AG04450 (cell line): Measurements from ENCODE around the gene CEP131. TPM values are rescaled to one million over a fixed set of nuclear protein-coding genes. Genes with fewer than 3 reads are reported as not detected.

ENCODE experiments used
- CTCF ChIA-PET: fragments of 300-600, 350-600 bp; formaldehyde crosslinking; extraction: SDS; loops from one replicate; lab custom pipeline; 2022; ENCODE audit warnings: antibody characterized with exemption, inconsistent platforms; lab: Charles Lee
- POLR2A ChIA-PET: fragments of 350-600 bp; formaldehyde crosslinking; extraction: SDS; loops from one replicate; lab custom pipeline; 2021; ENCODE audit warnings: antibody characterized with exemption, inconsistent platforms; lab: Yijun Ruan, JAX
- DNase-seq: peaks from one replicate; pipeline ENCODE4 v3.0.0-alpha.2; 2011; ENCODE audit warnings: low read depth, low spot score
- H3K27ac ChIP-seq: one replicate; pipeline ENCODE4 v1.5.1; 2012; ENCODE audit warnings: low read depth, low read length, control low read depth
- H3K27me3 ChIP-seq: one replicate; pipeline ENCODE4 v1.6.0; 2012; ENCODE audit warnings: low read length; ENCODE audit not compliant: control insufficient read depth, insufficient read depth
- H3K4me3 ChIP-seq: 2 replicates; pipeline ENCODE4 v1.5.1; 2011; ENCODE audit warnings: mild to moderate bottlenecking, low read depth, low read length, control low read depth
- H3K9me3 ChIP-seq: 2 replicates; pipeline ENCODE4 v1.5.1; 2012; ENCODE audit warnings: low read length; ENCODE audit not compliant: control insufficient read depth, insufficient read depth
- polyA plus RNA-seq: library from polyadenylated mRNA; depleted of rRNA; stranded (reverse); fragments of >200 nt; gene quantifications from 2 replicates; pipeline ENCODE4 v1.2.3, GENCODE V29; 2011
- TF ChIP-seq, protein P1 (sequence below): IDR thresholded peaks from 2 replicates; pipeline ENCODE4 v1.5.1; 2011; ENCODE audit warnings: low read depth, low read length, control low read depth, inconsistent platforms

CEP131 gene
- polyA plus RNA-seq, 1 experiment: 2.2 TPM

DNA sequence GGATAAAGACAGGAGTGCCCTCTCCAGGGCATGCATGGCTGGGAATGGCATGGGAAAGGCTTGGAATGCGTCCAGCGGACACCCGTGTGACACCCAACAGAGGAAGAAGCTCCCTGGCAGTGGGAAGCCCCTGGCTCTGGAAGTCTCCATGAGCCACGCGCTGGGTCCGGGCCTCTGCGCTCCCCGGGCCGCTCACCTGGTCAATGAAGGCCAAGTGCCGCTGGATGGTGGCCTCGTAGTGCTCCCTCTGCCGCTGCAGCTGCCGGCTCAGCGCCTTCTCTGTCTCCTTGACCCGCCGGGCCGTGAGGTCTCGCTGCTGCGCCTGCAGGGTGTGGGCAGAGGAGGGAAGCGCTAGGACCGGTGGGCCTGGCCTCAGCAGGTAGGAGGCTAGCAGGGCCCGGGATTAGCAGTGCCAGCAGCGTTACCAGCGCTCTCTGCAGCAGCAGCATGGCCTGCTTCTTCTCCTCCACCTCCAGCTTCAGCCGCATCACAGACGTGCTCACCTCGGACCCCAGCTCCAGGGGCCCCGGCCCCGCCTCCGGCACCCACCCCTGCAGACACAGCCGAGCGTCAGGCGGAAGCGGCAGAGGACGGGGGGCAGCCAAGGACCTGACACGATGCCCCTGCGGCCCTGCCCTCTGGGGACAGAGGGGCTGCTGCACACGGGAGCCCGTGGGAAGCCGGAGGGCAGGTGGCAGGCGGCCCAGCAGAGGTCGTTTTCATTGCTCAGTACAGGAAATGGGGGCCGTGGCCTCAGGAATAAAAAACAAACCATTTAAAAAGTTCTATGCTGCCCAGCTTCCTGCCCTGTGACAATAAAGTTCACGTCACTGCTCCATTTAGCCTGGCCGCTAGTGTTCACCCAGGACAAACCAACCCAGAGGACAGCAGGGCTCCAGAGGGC is 26.0 kb downstream of the CEP131 start:
- Histone ChIP-seq H3K27ac (no peak overlapping the region), H3K9me3 (no peaks in the 10 kb centered on the region; the same call in 1 of the 2 replicates), H3K27me3 (no peaks in the 10 kb centered on the region), H3K4me3 (no peak overlapping the region)
- POLR2A ChIA-PET: no interaction called here
- CTCF ChIA-PET: interaction anchor here (0.5 kb wide), 1 partner anchor 215 kb away, joined by 3 read pairs; no protein-coding TSS in a partner anchor
- DNase-seq: no peak
- TF ChIP-seq, protein P1, sequence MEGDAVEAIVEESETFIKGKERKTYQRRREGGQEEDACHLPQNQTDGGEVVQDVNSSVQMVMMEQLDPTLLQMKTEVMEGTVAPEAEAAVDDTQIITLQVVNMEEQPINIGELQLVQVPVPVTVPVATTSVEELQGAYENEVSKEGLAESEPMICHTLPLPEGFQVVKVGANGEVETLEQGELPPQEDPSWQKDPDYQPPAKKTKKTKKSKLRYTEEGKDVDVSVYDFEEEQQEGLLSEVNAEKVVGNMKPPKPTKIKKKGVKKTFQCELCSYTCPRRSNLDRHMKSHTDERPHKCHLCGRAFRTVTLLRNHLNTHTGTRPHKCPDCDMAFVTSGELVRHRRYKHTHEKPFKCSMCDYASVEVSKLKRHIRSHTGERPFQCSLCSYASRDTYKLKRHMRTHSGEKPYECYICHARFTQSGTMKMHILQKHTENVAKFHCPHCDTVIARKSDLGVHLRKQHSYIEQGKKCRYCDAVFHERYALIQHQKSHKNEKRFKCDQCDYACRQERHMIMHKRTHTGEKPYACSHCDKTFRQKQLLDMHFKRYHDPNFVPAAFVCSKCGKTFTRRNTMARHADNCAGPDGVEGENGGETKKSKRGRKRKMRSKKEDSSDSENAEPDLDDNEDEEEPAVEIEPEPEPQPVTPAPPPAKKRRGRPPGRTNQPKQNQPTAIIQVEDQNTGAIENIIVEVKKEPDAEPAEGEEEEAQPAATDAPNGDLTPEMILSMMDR: no peak

DNA sequence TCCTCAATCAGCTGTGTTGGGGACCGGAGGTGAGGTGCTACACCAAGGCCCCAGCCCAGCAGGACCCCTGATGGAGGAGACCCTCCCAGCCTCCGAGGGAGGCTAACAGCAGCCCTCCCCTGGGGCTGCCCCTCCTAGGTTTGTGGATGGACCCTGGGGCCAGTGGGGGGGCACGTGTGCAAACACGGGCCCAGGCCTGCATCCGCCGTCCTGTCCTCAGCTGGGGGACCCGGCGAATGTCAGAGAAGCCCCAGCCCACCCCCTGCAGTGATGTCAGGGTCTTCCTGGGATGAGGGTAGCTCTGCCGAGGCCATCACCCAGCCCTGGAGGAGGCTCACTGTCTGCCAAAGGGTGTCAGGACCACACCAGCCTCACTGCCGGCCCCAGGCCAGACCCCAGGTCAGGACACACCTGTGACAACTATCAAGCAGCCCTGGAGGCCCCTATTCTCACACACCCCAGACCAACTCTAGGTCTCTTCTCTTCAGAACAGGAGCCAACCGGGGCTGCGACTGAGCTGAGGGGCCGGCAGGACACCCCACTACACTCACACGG is 26.7 kb downstream of the CEP131 start:
- ChIA-PET CTCF (no interaction called here), POLR2A (no interaction called here)
- Histone ChIP-seq H3K4me3 (no peak overlapping the region), H3K27ac (no peak overlapping the region), H3K9me3 (no peaks in the 10 kb centered on the region; the same call in 1 of the 2 replicates), H3K27me3 (no peaks in the 10 kb centered on the region)
- TF ChIP-seq, protein P1: no peak
- DNase-seq: no peak

DNA sequence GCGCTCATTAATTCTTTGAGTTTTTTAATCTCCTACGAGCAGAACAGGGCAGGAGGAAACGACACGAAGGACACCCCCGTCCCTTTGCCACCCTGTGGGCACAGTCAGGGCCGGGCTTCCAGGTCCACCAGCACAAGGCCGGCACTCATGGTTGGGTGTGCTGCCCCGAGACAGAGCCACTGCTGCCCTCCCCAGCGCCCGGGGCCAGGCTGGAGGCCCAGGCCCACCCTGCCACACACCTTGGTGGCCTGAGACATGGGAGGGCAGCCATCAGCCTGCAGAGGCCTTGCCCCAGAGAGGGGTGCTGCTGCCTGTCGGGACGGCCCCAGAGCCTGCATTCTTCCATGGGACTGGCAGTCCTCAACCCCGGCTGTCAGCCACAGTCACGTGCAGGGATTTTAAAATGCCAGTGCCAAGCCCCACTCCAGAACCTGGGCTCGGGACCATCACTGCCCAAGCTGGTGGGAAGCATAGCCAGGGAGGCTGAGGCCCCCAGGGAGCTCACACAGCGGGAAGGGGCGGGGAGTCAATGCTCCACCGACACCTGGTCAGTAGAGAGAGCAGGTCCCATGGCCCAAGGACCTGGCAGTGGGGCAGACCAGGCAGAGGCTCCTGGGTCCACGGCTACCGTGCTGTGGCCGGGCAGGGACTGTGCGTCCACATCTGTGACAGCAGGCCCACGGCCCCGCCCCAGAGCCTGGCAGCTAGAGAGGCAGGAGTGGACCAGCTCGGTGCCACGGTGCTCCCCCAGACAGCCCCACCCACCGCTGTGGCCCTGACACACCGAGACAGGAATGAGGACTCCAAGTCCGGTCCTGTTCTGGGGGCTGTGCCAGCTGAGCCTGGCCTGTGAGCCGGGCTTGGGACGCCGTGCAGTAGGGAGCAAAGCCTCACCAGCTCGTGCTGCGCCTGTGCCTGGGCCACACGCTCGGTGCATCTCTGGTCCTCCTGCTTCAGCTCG is 27.5 kb downstream of the CEP131 start:
- CTCF ChIA-PET: no interaction called here
- DNase-seq: no peak
- H3K27ac ChIP-seq: no peak overlapping the region
- POLR2A ChIA-PET: no interaction called here
- TF ChIP-seq, protein P1: no peak
- no peaks in the 10 kb centered on the region; the same call in 1 of the 2 replicates for H3K9me3 ChIP-seq
- no peaks in the 10 kb centered on the region for H3K27me3 ChIP-seq
- H3K4me3 ChIP-seq: no peak overlapping the region

DNA sequence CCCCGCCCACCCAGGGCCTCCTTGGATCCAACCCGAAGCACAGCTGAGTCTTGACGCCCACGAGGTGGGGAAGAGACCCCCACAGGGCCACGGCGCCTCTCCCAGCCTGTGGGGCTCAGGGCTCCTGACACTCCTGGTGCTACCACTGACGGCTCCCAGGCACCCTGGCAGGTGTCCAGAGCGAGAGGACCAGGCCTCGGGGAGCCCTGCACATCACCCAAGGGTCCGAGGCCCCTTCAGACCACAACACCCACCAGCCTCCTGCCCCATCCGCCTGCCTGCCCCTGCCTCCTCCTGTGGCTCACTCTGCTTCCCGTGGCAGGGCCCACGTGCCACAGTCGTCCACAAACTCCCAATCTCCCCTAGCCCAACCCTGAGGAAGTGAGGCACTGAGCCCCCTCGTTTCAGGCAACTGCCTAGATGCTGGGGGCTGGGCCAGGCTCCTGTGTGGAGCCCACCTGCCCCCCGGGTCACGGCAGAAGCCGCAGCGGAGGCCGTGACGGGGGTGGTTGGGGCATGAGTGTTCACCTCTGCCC is 28.5 kb downstream of the CEP131 start:
- ChIA-PET POLR2A (no interaction called here), CTCF (no interaction called here)
- TF ChIP-seq, protein P1: no peak
- no peak for DNase-seq
- Histone ChIP-seq H3K9me3 (no peaks in the 10 kb centered on the region; the same call in 1 of the 2 replicates), H3K27me3 (no peaks in the 10 kb centered on the region), H3K27ac (no peak overlapping the region), H3K4me3 (no peak overlapping the region)
